Breast epithelium (tissue), 3 donors: ENCODE measurements around the gene COL5A1.
"Not testable (repeated sequence)": the region's sequence is repeated elsewhere in the genome, so short reads cannot be mapped to it uniquely, and the experiment has no call there.

Experiments
- CTCF ChIP-seq, 3 donors: fragments of 450-650 bp; IDR thresholded peaks; one replicate each; pipeline ENCODE4 v1.5.1; 2016 to 2017; ENCODE audit warnings: antibody characterized with exemption in 3 of 3, mild to moderate bottlenecking in 3 of 3, moderate library complexity in 3 of 3
- POLR2A ChIP-seq: fragments of 450-650 bp; IDR thresholded peaks from one replicate; pipeline ENCODE4 v1.6.1; 2016; ENCODE audit warnings: antibody characterized with exemption, mild to moderate bottlenecking, moderate library complexity

GRCh38 chr9:134644401-134644724 lies 2.8 kb downstream of the COL5A1 start:
- TF ChIP-seq POLR2A; CTCF (IDR thresholded peaks at IDR 0.05): not testable (repeated sequence)
